ENCODE data around the gene SRGAP1.

Gene SRGAP1

DNA sequence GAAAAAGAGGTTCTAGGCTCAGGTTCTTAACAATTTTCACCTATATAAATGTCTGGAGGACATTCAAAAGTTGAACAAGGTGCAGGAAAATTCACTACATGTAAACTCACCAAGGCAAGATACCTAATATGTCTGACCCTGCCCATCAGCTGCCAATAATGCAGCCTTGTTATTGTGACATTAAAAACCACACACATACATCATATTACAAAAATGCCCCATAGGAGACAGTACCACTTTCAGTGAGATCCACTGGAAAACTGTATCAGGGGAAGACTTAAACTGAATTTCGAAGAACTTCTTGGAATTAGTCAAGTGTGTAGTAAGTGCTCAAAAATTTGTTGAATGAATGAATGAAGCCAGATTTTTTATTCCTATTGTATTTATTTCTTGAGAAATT lies 294.5 kb downstream of the SRGAP1 start:
- Histone ChIP-seq H3K79me2 (ENCODE audit: insufficient read depth, low read length) (no peaks in the 10 kb centered on the region), H3K9ac (ENCODE audit: low read length) (no peak overlapping the region), H3K36me3 (ENCODE audit: insufficient read depth, low read length) (no peaks in the 10 kb centered on the region), H2AFZ (ENCODE audit: low read length) (no peak overlapping the region), H3K4me1 (ENCODE audit: insufficient read depth, low read length, severe bottlenecking) (no peaks in the 10 kb centered on the region), H3K9me3 (ENCODE audit: low read length) (no peaks in the 10 kb centered on the region), H3K4me3 (ENCODE audit: low read depth, low read length, poor library complexity, severe bottlenecking) (no peak overlapping the region), H3K4me2 (ENCODE audit: low read length) (no peak overlapping the region), H3F3A (ENCODE audit: insufficient read depth, low read length) (no peaks in the 10 kb centered on the region), H3K9me2 (ENCODE audit: low read depth, low read length) (no peaks in the 10 kb centered on the region), H3K27ac (ENCODE audit: low read depth, low read length, poor library complexity, severe bottlenecking) (no peak overlapping the region), H3K27me3 (ENCODE audit: insufficient read depth, low read length) (no peaks in the 10 kb centered on the region), H4K20me1 (ENCODE audit: insufficient read depth, low read length) (no peaks in the 10 kb centered on the region)
- no peak for TF ChIP-seq EZH2 (IDR thresholded peaks at IDR 0.05; ENCODE audit: borderline replicate concordance, low read length)
- TF ChIP-seq, protein P1, sequence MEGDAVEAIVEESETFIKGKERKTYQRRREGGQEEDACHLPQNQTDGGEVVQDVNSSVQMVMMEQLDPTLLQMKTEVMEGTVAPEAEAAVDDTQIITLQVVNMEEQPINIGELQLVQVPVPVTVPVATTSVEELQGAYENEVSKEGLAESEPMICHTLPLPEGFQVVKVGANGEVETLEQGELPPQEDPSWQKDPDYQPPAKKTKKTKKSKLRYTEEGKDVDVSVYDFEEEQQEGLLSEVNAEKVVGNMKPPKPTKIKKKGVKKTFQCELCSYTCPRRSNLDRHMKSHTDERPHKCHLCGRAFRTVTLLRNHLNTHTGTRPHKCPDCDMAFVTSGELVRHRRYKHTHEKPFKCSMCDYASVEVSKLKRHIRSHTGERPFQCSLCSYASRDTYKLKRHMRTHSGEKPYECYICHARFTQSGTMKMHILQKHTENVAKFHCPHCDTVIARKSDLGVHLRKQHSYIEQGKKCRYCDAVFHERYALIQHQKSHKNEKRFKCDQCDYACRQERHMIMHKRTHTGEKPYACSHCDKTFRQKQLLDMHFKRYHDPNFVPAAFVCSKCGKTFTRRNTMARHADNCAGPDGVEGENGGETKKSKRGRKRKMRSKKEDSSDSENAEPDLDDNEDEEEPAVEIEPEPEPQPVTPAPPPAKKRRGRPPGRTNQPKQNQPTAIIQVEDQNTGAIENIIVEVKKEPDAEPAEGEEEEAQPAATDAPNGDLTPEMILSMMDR (IDR thresholded peaks at IDR 0.05; ENCODE audit: low read length), result no peak

DNA sequence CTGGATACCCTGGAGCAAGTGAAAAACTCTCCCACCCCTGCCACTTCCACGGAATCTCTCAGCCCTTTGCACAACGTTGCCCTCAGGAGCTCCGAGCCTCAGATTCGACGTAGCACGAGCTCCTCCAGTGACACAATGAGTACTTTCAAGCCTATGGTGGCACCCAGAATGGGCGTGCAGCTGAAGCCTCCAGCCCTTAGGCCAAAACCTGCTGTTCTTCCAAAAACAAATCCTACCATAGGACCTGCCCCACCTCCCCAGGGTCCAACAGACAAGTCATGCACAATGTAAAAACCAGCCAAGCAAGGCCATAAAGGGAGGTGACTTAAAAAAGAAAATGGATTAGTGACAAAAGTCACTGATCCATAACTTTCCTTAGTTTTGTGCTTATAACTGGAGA lies 297.9 kb downstream of the SRGAP1 start:
- Histone ChIP-seq H3K79me2 (ENCODE audit: insufficient read depth, low read length) (no peaks in the 10 kb centered on the region), H4K20me1 (ENCODE audit: insufficient read depth, low read length) (no peaks in the 10 kb centered on the region), H3K4me1 (ENCODE audit: insufficient read depth, low read length, severe bottlenecking) (no peaks in the 10 kb centered on the region), H3K4me3 (ENCODE audit: low read depth, low read length, poor library complexity, severe bottlenecking) (no peak overlapping the region), H3K9ac (ENCODE audit: low read length) (no peak overlapping the region), H3F3A (ENCODE audit: insufficient read depth, low read length) (no peaks in the 10 kb centered on the region), H3K9me2 (ENCODE audit: low read depth, low read length) (no peaks in the 10 kb centered on the region), H3K27ac (ENCODE audit: low read depth, low read length, poor library complexity, severe bottlenecking) (no peak overlapping the region), H3K27me3 (ENCODE audit: insufficient read depth, low read length) (no peaks in the 10 kb centered on the region), H3K9me3 (ENCODE audit: low read length) (no peaks in the 10 kb centered on the region), H3K4me2 (ENCODE audit: low read length) (no peak overlapping the region), H3K36me3 (ENCODE audit: insufficient read depth, low read length) (no peaks in the 10 kb centered on the region), H2AFZ (ENCODE audit: low read length) (no peak overlapping the region)
- TF ChIP-seq EZH2 (IDR thresholded peaks at IDR 0.05; ENCODE audit: borderline replicate concordance, low read length), result no peak
- TF ChIP-seq, protein P1 (IDR thresholded peaks at IDR 0.05; ENCODE audit: low read length), result no peak

GRCh38 chr12:64142784-64143183 lies 298.3 kb downstream of the SRGAP1 start:
- H3K79me2 ChIP-seq (ENCODE audit: insufficient read depth, low read length), result no peaks in the 10 kb centered on the region
- H4K20me1 ChIP-seq (ENCODE audit: insufficient read depth, low read length), result no peaks in the 10 kb centered on the region
- H3K4me1 ChIP-seq (ENCODE audit: insufficient read depth, low read length, severe bottlenecking), result no peaks in the 10 kb centered on the region
- no peaks in the 10 kb centered on the region for H3K27me3 ChIP-seq (ENCODE audit: insufficient read depth, low read length)
- TF ChIP-seq, protein P1 (IDR thresholded peaks at IDR 0.05; ENCODE audit: low read length), result no peak
- TF ChIP-seq EZH2 (IDR thresholded peaks at IDR 0.05; ENCODE audit: borderline replicate concordance, low read length), result no peak
- H2AFZ ChIP-seq (ENCODE audit: low read length), result no peak overlapping the region
- no peak overlapping the region for H3K4me3 ChIP-seq (ENCODE audit: low read depth, low read length, poor library complexity, severe bottlenecking)
- no peaks in the 10 kb centered on the region for H3K9me3 ChIP-seq (ENCODE audit: low read length)
- H3K4me2 ChIP-seq (ENCODE audit: low read length), result no peak overlapping the region
- no peak overlapping the region for H3K9ac ChIP-seq (ENCODE audit: low read length)
- H3K27ac ChIP-seq (ENCODE audit: low read depth, low read length, poor library complexity, severe bottlenecking), result no peak overlapping the region
- no peaks in the 10 kb centered on the region for H3K36me3 ChIP-seq (ENCODE audit: insufficient read depth, low read length)
- H3F3A ChIP-seq (ENCODE audit: insufficient read depth, low read length), result no peaks in the 10 kb centered on the region
- no peaks in the 10 kb centered on the region for H3K9me2 ChIP-seq (ENCODE audit: low read depth, low read length)

All from OCI-LY1 (cell line).